SK-N-MC (cell line): ENCODE data around the gene WDR31.

Source experiments
- EZH2 ChIP-seq: fragments of 200-600 bp; sonication (generic); IDR thresholded peaks from one replicate; pipeline ENCODE4 v1.6.1; 2017; ENCODE audit warnings: antibody characterized with exemption
- POLR2AphosphoS5 ChIP-seq: IDR thresholded peaks from 2 replicates; pipeline ENCODE4 v1.6.1; 2012; ENCODE audit warnings: mild to moderate bottlenecking, low read depth, low read length, borderline replicate concordance

- no peak for TF ChIP-seq EZH2
- TF ChIP-seq POLR2AphosphoS5 = no peak
Measured at GRCh38 chr9:113316030-113316429, 24.0 kb downstream of the WDR31 start.
